Retinal pigment epithelial cell (primary cell): ENCODE data around the gene EPHB1.

ENCODE experiments used
- DNase-seq: peaks from one replicate; pipeline ENCODE4 v3.0.0-alpha.2; 2010; ENCODE audit warnings: low read depth
- H3K4me3 ChIP-seq: 2 replicates; pipeline ENCODE4 v1.5.1; 2011; ENCODE audit warnings: mild to moderate bottlenecking, low read length, control low read depth, moderate library complexity
- TF ChIP-seq, protein P1 (sequence below): conservative IDR thresholded peaks from 2 replicates; pipeline ENCODE4 v1.5.1; 2011; ENCODE audit warnings: low read depth, low read length, control low read depth, inconsistent platforms

The EPHB1 gene

DNA sequence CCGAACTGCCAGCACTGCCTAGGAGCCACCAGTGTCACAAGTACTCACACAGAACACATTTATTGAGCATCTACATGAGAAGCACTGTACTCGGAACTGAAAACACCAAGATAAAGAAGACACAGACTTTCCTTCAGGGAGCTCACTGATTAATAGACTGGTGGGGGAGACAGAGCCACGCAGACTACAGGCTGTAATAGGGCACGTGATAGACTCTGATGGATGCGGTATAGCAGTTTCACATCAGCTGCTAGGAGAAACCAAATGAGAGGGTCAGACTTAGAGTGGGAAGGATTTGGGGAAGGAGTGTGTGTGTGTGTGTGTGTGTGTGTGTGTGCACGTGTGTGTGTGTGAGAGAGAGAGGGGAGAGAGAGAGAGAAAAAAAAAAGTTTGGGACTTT, 12.1 kb downstream of the EPHB1 start:
- DNase-seq, result no peak
- H3K4me3 ChIP-seq, result no peak overlapping the region
- TF ChIP-seq, protein P1, sequence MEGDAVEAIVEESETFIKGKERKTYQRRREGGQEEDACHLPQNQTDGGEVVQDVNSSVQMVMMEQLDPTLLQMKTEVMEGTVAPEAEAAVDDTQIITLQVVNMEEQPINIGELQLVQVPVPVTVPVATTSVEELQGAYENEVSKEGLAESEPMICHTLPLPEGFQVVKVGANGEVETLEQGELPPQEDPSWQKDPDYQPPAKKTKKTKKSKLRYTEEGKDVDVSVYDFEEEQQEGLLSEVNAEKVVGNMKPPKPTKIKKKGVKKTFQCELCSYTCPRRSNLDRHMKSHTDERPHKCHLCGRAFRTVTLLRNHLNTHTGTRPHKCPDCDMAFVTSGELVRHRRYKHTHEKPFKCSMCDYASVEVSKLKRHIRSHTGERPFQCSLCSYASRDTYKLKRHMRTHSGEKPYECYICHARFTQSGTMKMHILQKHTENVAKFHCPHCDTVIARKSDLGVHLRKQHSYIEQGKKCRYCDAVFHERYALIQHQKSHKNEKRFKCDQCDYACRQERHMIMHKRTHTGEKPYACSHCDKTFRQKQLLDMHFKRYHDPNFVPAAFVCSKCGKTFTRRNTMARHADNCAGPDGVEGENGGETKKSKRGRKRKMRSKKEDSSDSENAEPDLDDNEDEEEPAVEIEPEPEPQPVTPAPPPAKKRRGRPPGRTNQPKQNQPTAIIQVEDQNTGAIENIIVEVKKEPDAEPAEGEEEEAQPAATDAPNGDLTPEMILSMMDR, result no peak

DNA sequence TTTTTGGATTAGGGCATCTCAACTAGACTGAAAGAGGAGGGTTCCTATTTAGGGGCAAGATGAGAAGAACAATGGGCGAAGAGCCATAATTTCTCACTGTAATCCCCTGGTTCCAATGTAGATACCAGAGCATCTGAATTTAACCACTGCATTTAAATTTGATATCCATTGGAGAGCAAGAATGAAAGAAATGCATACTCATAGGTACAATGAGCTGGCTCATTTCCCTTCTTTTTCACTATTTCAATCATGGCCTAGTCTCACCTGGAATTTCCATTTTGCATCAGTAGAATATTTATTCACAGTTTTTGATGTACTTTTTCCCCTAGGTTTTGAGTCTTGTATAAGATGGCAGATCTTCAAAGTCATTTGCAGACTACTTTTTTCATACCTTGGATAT, 13.8 kb downstream of the EPHB1 start:
- TF ChIP-seq, protein P1, result no peak
- H3K4me3 ChIP-seq, result no peak overlapping the region
- DNase-seq, result no peak

DNA sequence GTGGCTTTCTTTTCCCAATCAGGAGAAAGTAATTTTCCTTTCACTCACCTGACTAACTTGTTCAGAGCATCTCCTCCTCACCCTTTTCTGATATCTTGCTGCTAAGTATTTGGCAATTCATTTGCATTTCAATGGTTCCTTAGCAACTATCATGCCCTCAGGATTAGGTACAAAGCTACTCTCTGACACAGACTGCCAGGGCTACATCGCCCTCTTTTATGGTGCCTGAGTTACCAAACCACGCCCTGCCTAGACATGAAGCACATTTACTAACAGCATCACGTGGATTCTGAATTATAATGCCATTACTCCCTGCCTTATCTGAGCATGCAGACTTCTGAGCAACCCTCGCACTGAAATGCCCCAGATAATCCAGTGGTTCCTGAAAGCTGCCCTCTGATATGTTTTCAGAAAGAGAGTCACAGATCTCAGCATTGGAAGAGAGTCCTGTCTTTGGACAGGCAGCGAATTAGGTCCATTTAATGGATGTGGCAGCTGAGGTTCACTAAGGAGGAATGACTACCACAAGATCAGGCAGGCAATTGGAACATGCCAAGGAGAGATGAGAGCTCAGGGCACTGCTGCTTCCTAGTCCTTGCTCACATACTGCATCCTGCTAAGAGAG, 14.5 kb downstream of the EPHB1 start:
- no peak overlapping the region for H3K4me3 ChIP-seq
- TF ChIP-seq, protein P1, result no peak
- peak; percentile 25 for DNase-seq

DNA sequence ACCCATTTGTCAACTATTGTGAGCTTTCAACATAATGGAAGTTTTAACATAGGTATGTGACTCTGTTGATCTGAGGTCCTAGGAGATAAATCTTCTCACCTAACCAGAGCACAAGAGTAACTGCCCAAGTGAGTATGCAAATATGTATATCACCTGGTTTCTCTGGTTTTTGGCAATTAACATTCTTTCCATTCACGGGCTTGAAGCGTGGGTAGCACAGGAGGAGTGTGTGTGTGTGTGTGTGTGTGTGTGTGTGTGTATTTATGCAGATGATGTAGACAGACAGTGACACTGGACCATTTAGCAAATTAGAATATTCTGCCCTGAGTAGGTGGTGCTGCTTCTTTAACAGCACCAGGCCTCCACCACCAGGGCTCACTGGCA, 15.0 kb downstream of the EPHB1 start:
- TF ChIP-seq, protein P1, result no peak
- DNase-seq, result no peak

DNA sequence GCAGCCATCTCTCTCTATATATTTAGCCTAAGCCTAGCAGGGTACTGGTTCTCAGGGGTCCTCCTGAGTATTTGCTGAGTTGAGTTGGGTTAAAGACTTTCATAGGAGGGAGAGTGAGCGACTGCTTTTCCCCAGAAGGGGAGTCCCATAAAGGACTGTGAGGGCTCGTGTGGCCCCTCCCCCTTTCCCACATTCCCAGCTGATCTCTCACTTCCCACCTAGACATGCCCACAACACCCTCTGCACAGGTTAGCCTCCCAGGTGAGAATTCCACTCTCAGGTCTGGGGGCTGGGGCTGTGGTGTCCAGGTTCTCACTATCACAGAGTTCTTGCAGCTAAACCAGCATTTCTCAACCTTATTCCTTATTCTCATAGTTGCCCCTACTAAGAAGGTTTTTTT, 15.8 kb downstream of the EPHB1 start:
- no peak for DNase-seq
- TF ChIP-seq, protein P1, result no peak
- no peak overlapping the region for H3K4me3 ChIP-seq

More for the DNA sequence above, 15.0 kb downstream of the EPHB1 start:
- no peak overlapping the region for H3K4me3 ChIP-seq

DNA sequence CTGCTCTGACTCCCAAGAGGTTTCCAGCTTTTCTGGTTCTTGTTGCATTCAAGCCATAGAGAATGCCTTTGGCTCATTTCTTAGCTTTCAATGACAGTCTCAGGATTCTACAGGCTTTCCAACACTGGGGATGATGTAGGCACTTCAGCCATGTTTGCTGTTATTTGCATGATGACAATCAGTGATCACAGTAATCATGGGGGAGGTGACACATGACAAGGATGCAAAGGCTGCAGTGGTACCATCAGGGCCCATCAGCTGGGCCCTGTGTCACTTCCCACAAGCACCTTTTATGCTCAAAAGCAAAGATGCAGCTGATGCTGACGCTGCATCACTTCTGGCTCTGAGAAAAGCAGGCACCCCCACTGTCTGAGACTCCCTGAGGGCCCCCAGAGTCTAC, 18.6 kb downstream of the EPHB1 start:
- TF ChIP-seq, protein P1, result no peak
- no peak overlapping the region for H3K4me3 ChIP-seq
- no peak for DNase-seq

DNA sequence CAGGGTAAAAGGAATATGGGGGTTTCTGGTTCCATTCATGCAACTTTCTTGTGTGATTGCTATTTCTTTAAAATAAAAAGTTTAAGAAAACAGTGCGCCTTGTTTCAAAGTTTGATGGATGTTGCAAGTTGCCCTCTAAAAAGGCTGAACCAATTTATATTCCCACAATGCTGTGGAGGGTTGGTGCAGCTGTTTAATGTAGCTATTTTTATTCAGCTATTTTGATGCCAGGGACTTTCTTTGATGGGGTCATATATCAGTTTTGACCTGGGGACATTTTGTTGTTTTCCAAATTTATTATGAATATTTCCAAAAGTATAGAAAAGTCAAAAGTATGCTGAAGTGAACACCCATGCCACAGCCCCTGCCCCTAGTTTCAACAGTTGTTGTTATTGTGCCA, 20.5 kb downstream of the EPHB1 start:
- no peak overlapping the region for H3K4me3 ChIP-seq
- DNase-seq, result no peak
- TF ChIP-seq, protein P1, result no peak
